A549 (cell line): ENCODE results near the gene APOBEC3B. TPM values are rescaled to one million over a fixed set of nuclear protein-coding genes. Genes with fewer than 3 reads are reported as not detected.
A peak's percentile ranks its signal among the peaks of the same experiment; 100 is the strongest.

Experiments
- ATAC-seq, 2 experiments: fragments of 200-7000 bp in 1 of 2; fragments of >200 bp in 1 of 2; cut with Nextera tagmentation in 1 of 2; cut with Tn5 transposase in 1 of 2; 3 replicates each; pipeline versions ENCODE4 v1.8.0 to v1.9.1; 2018 to 2020; ENCODE audit warnings: mild to moderate bottlenecking in 1 of 2, moderate library complexity in 1 of 2
- CTCF ChIA-PET: fragments of 300-600 bp; sonication (Branson Sonifier 250); formaldehyde crosslinking; extraction: SDS; loops from one replicate; lab custom pipeline; 2021; ENCODE audit warnings: antibody characterized with exemption, inconsistent platforms; lab: Yijun Ruan, JAX
- POLR2A ChIA-PET: fragments of 350-600 bp; formaldehyde crosslinking; extraction: SDS; loops from one replicate; lab custom pipeline; 2021; ENCODE audit warnings: antibody characterized with exemption, inconsistent platforms; lab: Yijun Ruan, JAX
- DNase-seq, 2 experiments: peaks; one replicate each; pipeline versions ENCODE4 v3.0.0 to v3.0.0-alpha.2; 2011 to 2016; ENCODE audit warnings: low read depth in 1 of 2, low spot score in 1 of 2
- FAIRE-seq: peaks from 2 replicates; lab custom pipeline; 2011; peaks lifted over from hg19 to GRCh38; lab: Jason Lieb, UNC
- H3K27ac ChIP-seq, 2 experiments: fragments of >200 bp; sonication (Bioruptor Twin); formaldehyde crosslinking; 3 replicates each; pipeline ENCODE4 v1.5.1; 2016 to 2017
- H3K4me1 ChIP-seq: fragments of >200 bp; sonication (Bioruptor Twin); formaldehyde crosslinking; 3 replicates; pipeline ENCODE4 v1.6.1; 2016
- H3K4me2 ChIP-seq: fragments of >200 bp; sonication (Bioruptor Twin); formaldehyde crosslinking; 3 replicates; pipeline ENCODE4 v1.6.1; 2016
- H3K4me3 ChIP-seq: fragments of >200 bp; sonication (Bioruptor Twin); formaldehyde crosslinking; 3 replicates; pipeline ENCODE4 v1.5.1; 2016
- H3K9me3 ChIP-seq: fragments of >200 bp; sonication (Bioruptor Twin); formaldehyde crosslinking; 3 replicates; pipeline ENCODE4 v1.6.1; 2016
- BHLHE40 ChIP-seq: IDR thresholded peaks from 2 replicates; pipeline ENCODE4 v1.6.1; 2012; ENCODE audit warnings: low read depth, low read length, inconsistent platforms
- CBX2 ChIP-seq: fragments of 200-600 bp; sonication (generic); IDR thresholded peaks from 2 replicates; pipeline ENCODE4 v1.6.1; 2016; ENCODE audit warnings: low read depth, mild to moderate bottlenecking, borderline replicate concordance
- CEBPB ChIP-seq, 2 experiments: fragments of >200 bp in 1 of 2; sonication (Bioruptor Twin) in 1 of 2; formaldehyde crosslinking in 1 of 2; IDR thresholded peaks; 2 replicates each; pipeline ENCODE4 v1.6.1; 2012 to 2016
- E2F6 ChIP-seq: IDR thresholded peaks from 2 replicates; pipeline ENCODE4 v1.6.1; 2012; ENCODE audit warnings: low read depth, borderline replicate concordance
- EP300 ChIP-seq, 2 experiments: fragments of >200 bp; sonication (Bioruptor Twin); formaldehyde crosslinking; IDR thresholded peaks; 2 replicates in 1 of 2; 3 replicates in 1 of 2; pipeline ENCODE4 v1.6.1; 2016 to 2017
- FOXS1 ChIP-seq: fragments of 250-450 bp; sonication (Bioruptor Pico); IDR thresholded peaks from 2 replicates; pipeline ENCODE4 v1.5.0; 2020; ENCODE audit warnings: mild to moderate bottlenecking, moderate library complexity
- GATA3 ChIP-seq: IDR thresholded peaks from 2 replicates; pipeline ENCODE4 v1.6.1; 2012; ENCODE audit warnings: borderline replicate concordance
- HDAC2 ChIP-seq: fragments of 200-600 bp; sonication (generic); IDR thresholded peaks from 2 replicates; pipeline ENCODE4 v1.6.1; 2016
- HEYL ChIP-seq: fragments of 250-450 bp; sonication (Bioruptor Pico); IDR thresholded peaks from 2 replicates; pipeline ENCODE4 v1.8.0; 2021; ENCODE audit warnings: mild to moderate bottlenecking, moderate library complexity
- NFE2L2 ChIP-seq: fragments of 150-350 bp; conservative IDR thresholded peaks from 2 replicates; pipeline ENCODE4 v1.6.1; 2014; ENCODE audit warnings: low read length
- NR3C1 ChIP-seq: fragments of >200 bp; sonication (Bioruptor Twin); formaldehyde crosslinking; IDR thresholded peaks from 3 replicates; pipeline ENCODE4 v1.6.1; 2017
- PBX3 ChIP-seq: IDR thresholded peaks from 2 replicates; pipeline ENCODE4 v1.6.1; 2012
- PHF8 ChIP-seq: fragments of 200-600 bp; sonication (generic); IDR thresholded peaks from 2 replicates; pipeline ENCODE4 v1.6.1; 2016; ENCODE audit warnings: low read depth, mild to moderate bottlenecking, antibody characterized with exemption, moderate library complexity, borderline replicate concordance
- POLR2AphosphoS2 ChIP-seq: conservative IDR thresholded peaks from 2 replicates; pipeline ENCODE4 v1.6.1; 2012; ENCODE audit warnings: low read length, improper control_type of control experiment, inconsistent platforms
- RAD21 ChIP-seq, 2 experiments: fragments of >200 bp in 1 of 2; sonication (Bioruptor Twin) in 1 of 2; formaldehyde crosslinking in 1 of 2; IDR thresholded peaks in 1 of 2; conservative IDR thresholded peaks in 1 of 2; 2 replicates in 1 of 2; 3 replicates in 1 of 2; pipeline ENCODE4 v1.6.1; 2012 to 2018; ENCODE audit warnings: inconsistent platforms in 1 of 2
- RARB ChIP-seq: fragments of 250-450 bp; sonication (Bioruptor Pico); IDR thresholded peaks from 2 replicates; pipeline ENCODE4 v1.8.0; 2021; ENCODE audit warnings: mild to moderate bottlenecking, moderate library complexity
- RCOR1 ChIP-seq: fragments of 150-350 bp; IDR thresholded peaks from 2 replicates; pipeline ENCODE4 v1.6.1; 2014; ENCODE audit warnings: antibody characterized with exemption, low read length, low read depth
- ZC3H11A ChIP-seq: fragments of 450-650 bp; IDR thresholded peaks from 2 replicates; pipeline ENCODE4 v1.6.1; 2014; ENCODE audit warnings: antibody characterized with exemption, mild to moderate bottlenecking
- WGBS: methylation state at CpG from one replicate; pipeline ENCODE4 v1.1.6; 2017; ENCODE audit errors: missing lambda C conversion rate; 5-methylcytosine and 5-hydroxymethylcytosine counted together
- polyA plus RNA-seq, 4 experiments: library from polyadenylated mRNA; depleted of rRNA in 3 of 4; stranded (reverse); fragments of >200 nt; fragmentation: RNase III in 1 of 4; extraction: RNeasy Plus Mini Kit Qiagen cat#74134 plus additional on column Dnase treatment in 1 of 4; gene quantifications; 2 replicates in 3 of 4; 3 replicates in 1 of 4; pipeline ENCODE4 v1.2.3, GENCODE V29; 2011 to 2017

Gene APOBEC3B
- polyA plus RNA-seq, 2 of the 4 experiments (the other 2 are of a cell fraction): 16.7 to 19.6 TPM

GRCh38 chr22:39021552-39022250 lies 39.6 kb downstream of the APOBEC3B start:
- H3K4me1 ChIP-seq: no peaks in the 10 kb centered on the region
- 93% methylated on average over 8 of the region's 9 CpGs for WGBS
- FAIRE-seq (no peak), ATAC-seq (no peak), DNase-seq (no peak)
- CTCF ChIA-PET: interaction anchor here (1.3 kb wide), 1 partner anchor 253 kb away, joined by 3 read pairs; no protein-coding TSS in a partner anchor
- TF ChIP-seq RAD21 (conservative IDR thresholded peaks at IDR 0.05 in 1 of 2, IDR thresholded peaks at IDR 0.05 in 1 of 2) (no peak), E2F6 (no peak), RARB (CRISPR knock-in tag) (no peak), RCOR1 (no peak), HEYL (CRISPR knock-in tag) (no peak), EP300 (IDR thresholded peaks at IDR 0.05) (no peak), NR3C1 (no peak), HDAC2 (no peak), PHF8 (no peak), NFE2L2 (no peak), CBX2 (no peak)
- H3K4me3 ChIP-seq: no peak overlapping the region
- no peak overlapping the region for H3K4me2 ChIP-seq
- POLR2A ChIA-PET: no interaction called here
- no peaks in the 10 kb centered on the region for H3K9me3 ChIP-seq
- H3K27ac ChIP-seq: no peak overlapping the region

GRCh38 chr22:39024519-39025308 lies 42.6 kb downstream of the APOBEC3B start:
- DNase-seq: no peak
- 89% methylated on average over 10 of the region's 15 CpGs for WGBS
- ChIA-PET CTCF (no interaction called here), POLR2A (no interaction called here)
- no peak for FAIRE-seq
- H3K27ac ChIP-seq: no peak overlapping the region
- no peaks in the 10 kb centered on the region for H3K9me3 ChIP-seq
- H3K4me3 ChIP-seq: no peak overlapping the region
- ATAC-seq: no peak
- no peak for TF ChIP-seq FOXS1 (CRISPR knock-in tag)
- no peak for TF ChIP-seq NR3C1
- TF ChIP-seq PBX3: no peak
- TF ChIP-seq BHLHE40: no peak
- TF ChIP-seq ZC3H11A: no peak
- TF ChIP-seq GATA3: no peak
- H3K4me2 ChIP-seq: no peak overlapping the region
- no peaks in the 10 kb centered on the region for H3K4me1 ChIP-seq

DNA sequence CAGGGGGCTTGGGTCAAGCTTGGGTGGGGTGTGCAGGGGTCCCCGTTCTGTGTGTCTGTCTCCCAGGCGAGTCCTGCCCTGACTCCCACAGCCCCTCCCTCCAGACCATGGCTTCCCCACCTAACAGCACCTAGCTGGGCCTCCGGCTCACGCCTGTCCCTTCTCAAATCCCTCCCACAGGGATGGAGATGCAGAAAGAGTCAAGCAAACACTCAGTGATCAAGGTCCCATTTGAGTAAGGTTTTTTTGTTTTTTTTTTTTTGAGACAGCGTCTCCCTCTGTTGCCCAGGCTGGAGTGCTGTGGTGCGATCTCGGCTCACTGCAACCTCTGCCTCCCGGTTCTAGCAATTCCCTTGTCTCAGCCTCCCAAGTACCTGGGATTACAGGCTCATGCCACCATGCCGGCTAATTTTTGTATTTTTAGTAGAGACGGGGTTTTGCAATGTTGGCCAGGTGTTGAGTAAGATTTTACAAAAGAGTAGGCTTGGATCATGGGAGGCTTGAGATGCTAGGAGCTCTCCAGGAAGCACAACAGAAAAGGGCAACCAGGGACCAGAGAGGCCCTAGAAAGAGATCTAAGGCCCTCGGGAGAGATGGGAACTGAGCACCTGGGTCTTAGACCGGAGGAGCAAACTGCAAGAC lies 44.5 kb downstream of the APOBEC3B start:
- DNase-seq (no peak), FAIRE-seq (no peak), ATAC-seq (no peak)
- Histone ChIP-seq H3K4me2 (no peak overlapping the region), H3K27ac (no peak overlapping the region), H3K4me3 (no peak overlapping the region), H3K9me3 (no peaks in the 10 kb centered on the region), H3K4me1 (no peaks in the 10 kb centered on the region)
- 82% methylated on average over 12 of the region's 12 CpGs for WGBS
- ChIA-PET CTCF (interaction anchor here (0.7 to 1.0 kb wide), 2 partner anchors 28 to 38 kb away, joined by 3 to 4 read pairs; no protein-coding TSS in a partner anchor), POLR2A (interaction anchor here (0.6 kb wide), 1 partner anchor 493 kb away, joined by 3 read pairs; no protein-coding TSS in a partner anchor)
- TF ChIP-seq POLR2AphosphoS2: no peak
- TF ChIP-seq CEBPB (IDR thresholded peaks at IDR 0.05): 0 out of 4 replicates have a peak, but pooled peaks of 1 of the 2 experiments have one; percentile 13
- TF ChIP-seq, all 56 proteins: peak for 1
